ENCODE measurements around the gene IPO8. TPM values are rescaled to one million over a fixed set of nuclear protein-coding genes. Genes with fewer than 3 reads are reported as not detected.
"Not testable (repeated sequence)": the region's sequence is repeated elsewhere in the genome, so short reads cannot be mapped to it uniquely, and the experiment has no call there.

Gene IPO8
- total RNA-seq, 3 donors from 2014 or later, result 26.7 to 47.4 (median 43.3) TPM

- Histone ChIP-seq H3K27ac (no peak overlapping the region), H3K4me3 (no peak overlapping the region), H3K36me3 (no peaks in the 10 kb centered on the region), H3K27me3 (no peaks in the 10 kb centered on the region), H3K4me1 (no peaks in the 10 kb centered on the region), H3K9me3 (peaks cover 0 to 6% of the 10 kb centered on the region in 2 donors)
- DNase-seq (ENCODE audit: low spot score in 2 of 2), result no peak
- intact Hi-C loops (cut with DNase I; ENCODE audit: low total_unique reads), result no loop called here
- TF ChIP-seq CTCF (IDR thresholded peaks at IDR 0.05), result no peak
- no peak for TF ChIP-seq POLR2AphosphoS5 (IDR thresholded peaks at IDR 0.05)
- TF ChIP-seq POLR2A (IDR thresholded peaks at IDR 0.05), result no peak
Measured at GRCh38 chr12:30610718-30611117, 85.0 kb downstream of the IPO8 start.

- intact Hi-C loops (cut with DNase I; ENCODE audit: low total_unique reads), result not testable (repeated sequence)
Measured at GRCh38 chr12:30609819-30610218, 85.8 kb downstream of the IPO8 start.

GRCh38 chr12:30604302-30604701 is 91.4 kb downstream of the IPO8 start:
- DNase-seq (ENCODE audit: low spot score in 2 of 2); H3K4me3 ChIP-seq; H3K36me3 ChIP-seq; intact Hi-C loops (cut with DNase I; ENCODE audit: low total_unique reads); H3K27me3 ChIP-seq; H3K27ac ChIP-seq; H3K4me1 ChIP-seq: not testable (repeated sequence)
- peaks cover 0 to 23% of the 10 kb centered on the region in 2 donors for H3K9me3 ChIP-seq

More at GRCh38 chr12:30609819-30610218, 85.8 kb downstream of the IPO8 start:
- not testable (repeated sequence) for H3K27me3 ChIP-seq; DNase-seq (ENCODE audit: low spot score in 2 of 2); H3K4me3 ChIP-seq; H3K4me1 ChIP-seq; H3K27ac ChIP-seq; H3K9me3 ChIP-seq; H3K36me3 ChIP-seq

GRCh38 chr12:30603129-30603528 is 92.5 kb downstream of the IPO8 start:
- Histone ChIP-seq H3K36me3 (no peaks in the 10 kb centered on the region), H3K27ac (no peak overlapping the region), H3K4me3 (no peak overlapping the region), H3K27me3 (no peaks in the 10 kb centered on the region), H3K9me3 (peaks cover 0 to 23% of the 10 kb centered on the region in 2 donors), H3K4me1 (no peaks in the 10 kb centered on the region)
- intact Hi-C loops (cut with DNase I; ENCODE audit: low total_unique reads), result no loop called here
- no peak for DNase-seq (ENCODE audit: low spot score in 2 of 2)
- TF ChIP-seq POLR2AphosphoS5 (IDR thresholded peaks at IDR 0.05) (no peak), CTCF (IDR thresholded peaks at IDR 0.05) (no peak), POLR2A (IDR thresholded peaks at IDR 0.05) (no peak)

GRCh38 chr12:30602678-30603077 is 93.0 kb downstream of the IPO8 start:
- peaks cover 0 to 23% of the 10 kb centered on the region in 2 donors for H3K9me3 ChIP-seq
- no peak overlapping the region for H3K27ac ChIP-seq
- H3K27me3 ChIP-seq, result no peaks in the 10 kb centered on the region
- H3K36me3 ChIP-seq, result no peaks in the 10 kb centered on the region
- no peak for DNase-seq (ENCODE audit: low spot score in 2 of 2)
- no peaks in the 10 kb centered on the region for H3K4me1 ChIP-seq
- TF ChIP-seq CTCF (IDR thresholded peaks at IDR 0.05) (no peak), POLR2A (IDR thresholded peaks at IDR 0.05) (no peak)
- intact Hi-C loops (cut with DNase I; ENCODE audit: low total_unique reads), result no loop called here
- no peak overlapping the region for H3K4me3 ChIP-seq

GRCh38 chr12:30599608-30600007 is 96.1 kb downstream of the IPO8 start:
- no peak for TF ChIP-seq POLR2AphosphoS5 (IDR thresholded peaks at IDR 0.05)
- TF ChIP-seq POLR2A (IDR thresholded peaks at IDR 0.05), result no peak
- no peak for TF ChIP-seq CTCF (IDR thresholded peaks at IDR 0.05)
- Histone ChIP-seq H3K9me3 (peaks cover 0 to 32% of the 10 kb centered on the region in 2 donors), H3K27ac (no peak overlapping the region), H3K4me3 (no peak overlapping the region), H3K27me3 (no peaks in the 10 kb centered on the region), H3K36me3 (no peaks in the 10 kb centered on the region), H3K4me1 (no peaks in the 10 kb centered on the region)
- intact Hi-C loops (cut with DNase I; ENCODE audit: low total_unique reads), result no loop called here
- DNase-seq (ENCODE audit: low spot score in 2 of 2), result no peak

All from breast epithelium (tissue), 4 donors.